Measurements from ENCODE around the gene AFMID.

AFMID gene

GRCh38 chr17:78249074-78249817, 62.1 kb downstream of the AFMID start:
- no peaks in the 10 kb centered on the region for H3K79me2 ChIP-seq (ENCODE audit: insufficient read depth, low read length)
- no peaks in the 10 kb centered on the region for H3K27me3 ChIP-seq (ENCODE audit: low read length)
- no peak overlapping the region for H3K9ac ChIP-seq (ENCODE audit: low read length)
- no peaks in the 10 kb centered on the region for H3K9me3 ChIP-seq (ENCODE audit: insufficient read depth, low read length)
- H3K9me2 ChIP-seq (replicated peaks; ENCODE audit: insufficient read depth, low read length), result no peaks in the 10 kb centered on the region
- no peaks in the 10 kb centered on the region for H3K36me3 ChIP-seq (ENCODE audit: low read length)
- peaks cover 17% of the 10 kb centered on the region for H3F3A ChIP-seq (ENCODE audit: insufficient read depth)
- H3K4me2 ChIP-seq (ENCODE audit: low read depth, low read length, poor library complexity, severe bottlenecking), result no peak overlapping the region
- no peak overlapping the region for H3K27ac ChIP-seq (ENCODE audit: low read depth, low read length)
- no peaks in the 10 kb centered on the region for H4K20me1 ChIP-seq (ENCODE audit: low read depth, low read length)
- no peak overlapping the region for H2AFZ ChIP-seq (ENCODE audit: low read depth, low read length, severe bottlenecking)
- no peak overlapping the region for H3K4me3 ChIP-seq (ENCODE audit: insufficient read depth, low read length, poor library complexity, severe bottlenecking)
- no peak for TF ChIP-seq CTCF (IDR thresholded peaks at IDR 0.05; ENCODE audit: insufficient read depth, low read length, poor library complexity, severe bottlenecking)
- no peak for TF ChIP-seq EZH2phosphoT487 (conservative IDR thresholded peaks at IDR 0.05; ENCODE audit: low read length)

- Histone ChIP-seq H3K9me2 (replicated peaks; ENCODE audit: insufficient read depth, low read length) (no peaks in the 10 kb centered on the region), H3K79me2 (ENCODE audit: insufficient read depth, low read length) (no peaks in the 10 kb centered on the region), H3K9ac (ENCODE audit: low read length) (no peak overlapping the region), H3K27ac (ENCODE audit: low read depth, low read length) (no peak overlapping the region), H3K4me2 (ENCODE audit: low read depth, low read length, poor library complexity, severe bottlenecking) (no peak overlapping the region), H3K4me3 (ENCODE audit: insufficient read depth, low read length, poor library complexity, severe bottlenecking) (no peak overlapping the region), H3K27me3 (ENCODE audit: low read length) (no peaks in the 10 kb centered on the region), H2AFZ (ENCODE audit: low read depth, low read length, severe bottlenecking) (no peak overlapping the region), H4K20me1 (ENCODE audit: low read depth, low read length) (no peaks in the 10 kb centered on the region), H3K9me3 (ENCODE audit: insufficient read depth, low read length) (no peaks in the 10 kb centered on the region), H3F3A (ENCODE audit: insufficient read depth) (peaks cover 17% of the 10 kb centered on the region), H3K36me3 (ENCODE audit: low read length) (no peaks in the 10 kb centered on the region)
- no peak for TF ChIP-seq EZH2phosphoT487 (conservative IDR thresholded peaks at IDR 0.05; ENCODE audit: low read length)
- no peak for TF ChIP-seq CTCF (IDR thresholded peaks at IDR 0.05; ENCODE audit: insufficient read depth, low read length, poor library complexity, severe bottlenecking)
Observed at GRCh38 chr17:78249818-78250806, 63.0 kb downstream of the AFMID start.

GRCh38 chr17:78250891-78251772, 64.0 kb downstream of the AFMID start:
- no peaks in the 10 kb centered on the region for H3K27me3 ChIP-seq (ENCODE audit: low read length)
- peak overlapping the region; percentile 44; the same call in 1 of the 2 replicates for H3K9ac ChIP-seq (ENCODE audit: low read length)
- H3K4me2 ChIP-seq (ENCODE audit: low read depth, low read length, poor library complexity, severe bottlenecking), result peak overlapping the region; percentile 52
- no peaks in the 10 kb centered on the region for H3K36me3 ChIP-seq (ENCODE audit: low read length)
- peak overlapping the region; percentile 88 for H3K27ac ChIP-seq (ENCODE audit: low read depth, low read length)
- H4K20me1 ChIP-seq (ENCODE audit: low read depth, low read length), result no peaks in the 10 kb centered on the region
- H3K9me3 ChIP-seq (ENCODE audit: insufficient read depth, low read length), result no peaks in the 10 kb centered on the region
- no peak overlapping the region for H2AFZ ChIP-seq (ENCODE audit: low read depth, low read length, severe bottlenecking)
- H3K79me2 ChIP-seq (ENCODE audit: insufficient read depth, low read length), result no peaks in the 10 kb centered on the region
- no peaks in the 10 kb centered on the region for H3K9me2 ChIP-seq (replicated peaks; ENCODE audit: insufficient read depth, low read length)
- TF ChIP-seq EZH2phosphoT487 (conservative IDR thresholded peaks at IDR 0.05; ENCODE audit: low read length) (no peak), CTCF (IDR thresholded peaks at IDR 0.05; ENCODE audit: insufficient read depth, low read length, poor library complexity, severe bottlenecking) (peak; percentile 99)
- H3F3A ChIP-seq (ENCODE audit: insufficient read depth), result peaks cover 25% of the 10 kb centered on the region
- H3K4me3 ChIP-seq (ENCODE audit: insufficient read depth, low read length, poor library complexity, severe bottlenecking), result no peak overlapping the region
